ENCODE results near the gene IFNG-AS1. TPM values are rescaled to one million over a fixed set of nuclear protein-coding genes. Genes with fewer than 3 reads are reported as not detected.

IFNG-AS1 gene
- total RNA-seq, 2 experiments from 2014 or later: 0.55 to 1.1 TPM

- TF ChIP-seq CTCF (IDR thresholded peaks at IDR 0.05): no peak
- no peaks in the 10 kb centered on the region for H3K4me1 Mint-ChIP-seq (ENCODE audit: low read depth)
- POLR2A ChIA-PET: no interaction called here
These were observed 78.6 kb downstream of the IFNG-AS1 start for GRCh38 chr12:68067762-68068376.

GRCh38 chr12:68069275-68069674, 80.0 kb downstream of the IFNG-AS1 start:
- Mint-ChIP-seq H3K27ac (no peak overlapping the region), H3K27me3 (peaks cover 8% of the 10 kb centered on the region), H3K4me3 (no peak overlapping the region), H3K9me3 (peaks cover 6% of the 10 kb centered on the region), H3K4me1 (ENCODE audit: low read depth) (no peaks in the 10 kb centered on the region), H3K36me3 (ENCODE audit: low read depth) (peaks cover 5% of the 10 kb centered on the region)
- TF ChIP-seq CTCF (IDR thresholded peaks at IDR 0.05): no peak
- no peak for DNase-seq
- ChIA-PET CTCF (no interaction called here), POLR2A (no interaction called here)
- H3K36me3 ChIP-seq (ENCODE audit: insufficient read depth, low read length): no peaks in the 10 kb centered on the region
- no peaks in the 10 kb centered on the region for H3K27me3 ChIP-seq (ENCODE audit: control insufficient read depth in 1 of 2, insufficient read depth in 2 of 2, low read length in 2 of 2)
- no peaks in the 10 kb centered on the region for H3K4me1 ChIP-seq (ENCODE audit: insufficient read depth, low read length)
- H3K9me3 ChIP-seq (ENCODE audit: control insufficient read depth in 1 of 2, insufficient read depth in 1 of 2, low read length in 2 of 2): peaks cover 4 to 9% of the 10 kb centered on the region in 2 experiments
- intact Hi-C loops (cut with DNase I, micrococcal nuclease): no loop called here
- no peak overlapping the region for H3K4me3 ChIP-seq (ENCODE audit: low read length)
- no peak overlapping the region for H3K27ac ChIP-seq (ENCODE audit: low read depth in 1 of 2, low read length in 2 of 2)
- ATAC-seq (ENCODE audit: poor library complexity): no peak

More at GRCh38 chr12:68067762-68068376, 78.6 kb downstream of the IFNG-AS1 start:
- H3K9me3 Mint-ChIP-seq: peaks cover 6% of the 10 kb centered on the region
- Histone ChIP-seq H3K4me3 (ENCODE audit: low read length) (no peak overlapping the region), H3K27ac (ENCODE audit: low read depth in 1 of 2, low read length in 2 of 2) (no peak overlapping the region), H3K9me3 (ENCODE audit: control insufficient read depth in 1 of 2, insufficient read depth in 1 of 2, low read length in 2 of 2) (peaks cover 4 to 11% of the 10 kb centered on the region in 2 experiments), H3K4me1 (ENCODE audit: insufficient read depth, low read length) (no peaks in the 10 kb centered on the region), H3K36me3 (ENCODE audit: insufficient read depth, low read length) (no peaks in the 10 kb centered on the region), H3K27me3 (ENCODE audit: control insufficient read depth in 1 of 2, insufficient read depth in 2 of 2, low read length in 2 of 2) (no peaks in the 10 kb centered on the region)
- H3K27ac Mint-ChIP-seq: no peak overlapping the region
- intact Hi-C loops (cut with DNase I, micrococcal nuclease): no loop called here
- no peak overlapping the region for H3K4me3 Mint-ChIP-seq
- peaks cover 5% of the 10 kb centered on the region for H3K36me3 Mint-ChIP-seq (ENCODE audit: low read depth)
- CTCF ChIA-PET: no interaction called here
- ATAC-seq (ENCODE audit: poor library complexity): no peak
- no peak for DNase-seq
- H3K27me3 Mint-ChIP-seq: peaks cover 8% of the 10 kb centered on the region

Other genes starting within 250 kb of the IFNG-AS1 start
- gene IFNG, start 170.3 kb downstream of the IFNG-AS1 start, total RNA-seq: 1 to 10 TPM; 2.9 to 3.2 TPM
- under 1 TPM in 1 of 2 experiments, not detected in 1; 0.25 TPM for gene IL26, start 236.4 kb downstream of the IFNG-AS1 start, total RNA-seq